NCI-H1105 treated with DMSO at 0.1 percent for 48 hours (cell line): ENCODE results near the gene RPS6KA2.

Experiments used
- DNase-seq: peaks from one replicate; lab custom pipeline; 2025; lab: John Stamatoyannopoulos, UW

The RPS6KA2 gene

DNA sequence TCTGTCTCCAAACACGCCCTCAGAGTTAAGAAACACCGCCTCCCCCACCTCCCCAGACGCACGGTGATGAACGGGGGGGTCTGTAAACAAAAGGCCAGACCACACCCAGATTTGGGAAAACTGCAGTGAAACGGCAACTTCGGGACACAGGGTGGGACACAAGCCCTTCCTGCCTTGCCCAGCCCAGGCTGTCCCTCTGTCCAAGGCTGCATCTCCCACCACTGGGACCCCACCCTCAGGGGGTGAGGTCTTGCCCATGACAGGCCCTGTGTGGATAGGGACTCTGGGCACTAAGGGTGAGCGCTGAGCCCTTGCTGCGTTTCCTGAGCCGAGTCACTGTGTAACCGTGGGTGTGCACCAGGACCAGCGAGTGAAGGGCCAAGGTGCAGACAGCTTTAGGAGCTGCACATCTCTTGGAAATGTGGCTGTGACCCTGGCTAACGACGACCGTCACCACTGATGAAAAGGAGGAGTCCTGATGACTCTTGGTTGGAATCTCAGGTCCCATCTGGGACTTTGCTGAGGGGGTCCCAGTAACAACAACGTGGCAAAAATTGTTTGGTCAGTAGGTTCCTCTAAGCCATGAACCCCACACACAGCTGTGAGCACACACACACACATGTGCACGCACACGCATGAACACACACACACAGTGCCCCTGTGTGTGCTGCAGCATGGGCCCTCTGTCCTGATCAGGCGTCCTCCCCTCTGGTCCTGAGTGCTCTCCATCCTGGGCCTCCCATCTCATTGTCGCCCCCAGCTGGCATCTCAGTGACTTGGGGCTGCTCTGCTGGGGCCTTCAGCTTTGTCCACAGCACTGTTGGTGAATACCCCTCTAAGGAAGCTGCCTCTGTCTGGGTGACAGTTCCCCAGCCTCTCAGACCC lies 141.2 kb downstream of the RPS6KA2 start:
- no peak for DNase-seq

DNA sequence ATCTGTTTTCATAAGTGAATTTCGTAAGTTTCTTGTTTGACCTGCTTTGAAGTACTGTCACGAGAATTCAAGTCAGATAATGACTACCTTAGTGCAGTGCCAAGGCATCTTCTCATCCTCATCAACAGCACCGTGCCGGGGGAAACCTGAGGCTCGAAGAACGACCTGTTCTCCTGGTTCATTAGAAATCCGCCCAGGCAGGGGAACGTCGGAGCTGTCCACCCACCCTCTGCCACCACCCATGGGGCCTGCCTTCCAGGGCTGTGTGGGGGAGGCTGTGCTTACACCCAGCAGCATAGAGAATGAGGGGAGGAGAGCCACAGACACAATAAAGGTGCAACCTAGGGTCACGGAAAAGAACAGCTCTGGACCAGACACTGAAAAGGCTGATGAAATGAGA lies 142.2 kb downstream of the RPS6KA2 start:
- no peak for DNase-seq

DNA sequence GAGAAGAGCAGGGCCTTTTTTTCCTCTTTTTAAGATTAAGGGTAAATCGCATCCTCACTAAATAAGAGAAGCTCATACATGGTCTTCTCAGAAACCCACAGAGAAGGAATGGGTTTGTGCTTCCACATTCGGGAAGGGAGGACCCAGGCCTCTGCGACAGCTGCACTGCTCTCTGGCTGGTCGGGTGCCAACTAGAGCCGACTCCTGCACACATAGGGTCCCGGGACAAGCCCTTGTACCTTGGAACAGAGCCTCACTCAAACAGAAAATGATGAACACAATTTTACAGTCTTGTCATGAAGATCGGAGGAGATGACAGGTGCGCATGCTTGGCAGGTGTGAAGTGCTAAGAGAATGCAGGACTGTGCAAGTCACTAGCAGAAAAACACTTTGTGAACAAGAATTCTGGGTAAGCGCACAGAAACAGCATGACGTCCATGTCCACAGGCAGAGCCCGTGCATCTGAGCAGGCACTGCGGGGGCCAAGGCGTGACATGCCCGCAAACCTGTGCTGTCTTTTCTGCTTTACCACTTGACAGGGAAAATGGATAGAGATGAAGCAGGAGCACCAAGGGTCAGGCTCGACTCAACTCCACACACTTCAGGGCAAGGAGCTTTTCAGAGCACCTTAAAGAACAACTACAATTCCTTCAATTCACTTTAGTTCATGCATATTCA lies 143.3 kb downstream of the RPS6KA2 start:
- DNase-seq: no peak

DNA sequence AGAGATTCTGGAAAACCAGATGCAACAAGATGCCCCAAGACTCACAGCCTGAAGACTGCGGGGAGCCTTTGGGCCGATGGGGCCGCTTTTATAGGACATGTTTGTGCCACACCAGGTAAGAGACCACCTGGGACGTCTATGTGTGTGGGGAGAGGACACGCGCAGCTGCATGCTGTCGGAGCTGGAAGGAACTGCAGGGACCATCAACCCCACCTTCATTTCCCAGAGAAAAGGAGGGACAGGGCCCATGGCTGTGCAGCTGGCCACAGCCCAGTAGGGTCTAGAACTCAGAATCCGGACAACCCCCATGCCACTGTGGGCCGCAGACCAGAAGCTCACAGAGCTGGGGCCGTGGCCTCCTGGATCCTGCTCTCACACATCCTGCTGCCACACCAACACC lies 144.0 kb downstream of the RPS6KA2 start:
- no peak for DNase-seq

DNA sequence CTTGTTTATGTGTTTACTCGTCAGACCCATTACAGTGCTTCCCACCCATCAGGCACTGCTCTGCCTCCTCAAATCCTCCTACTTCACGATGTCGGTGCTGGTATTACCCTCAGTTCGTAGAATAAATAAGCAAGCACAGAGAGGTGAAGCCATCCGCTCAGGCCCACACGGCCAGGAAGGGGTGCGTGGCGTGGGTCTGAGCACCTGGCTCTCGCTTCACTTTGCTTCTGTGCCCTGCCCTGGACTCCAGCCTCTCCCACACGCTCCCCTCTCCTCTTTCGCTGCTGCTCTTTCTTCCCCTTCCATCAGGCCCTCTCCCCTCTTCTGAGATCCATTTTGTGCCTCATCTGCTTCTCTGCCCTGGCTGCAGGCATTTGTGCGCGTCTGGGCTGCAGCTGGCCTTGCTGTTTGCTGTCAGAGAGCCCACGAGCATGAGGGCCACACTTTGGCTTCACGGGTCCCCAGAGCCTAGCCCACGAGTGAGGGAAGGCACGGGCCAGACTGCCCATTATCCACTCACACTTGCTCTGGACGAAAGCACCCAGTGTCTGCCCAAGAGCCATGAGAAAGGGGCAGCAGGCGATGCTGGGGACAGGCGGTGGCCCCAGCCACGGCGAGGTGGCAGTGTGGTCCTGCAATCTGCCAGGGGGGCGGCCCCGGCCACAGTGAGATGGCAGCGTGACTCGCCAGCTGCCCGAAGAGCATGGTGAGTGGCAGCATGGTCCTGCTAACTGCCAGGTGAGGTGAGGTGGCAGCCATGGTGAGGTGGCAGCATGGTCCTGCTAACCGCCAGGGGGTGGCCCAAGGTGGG lies 148.1 kb downstream of the RPS6KA2 start:
- no peak for DNase-seq

DNA sequence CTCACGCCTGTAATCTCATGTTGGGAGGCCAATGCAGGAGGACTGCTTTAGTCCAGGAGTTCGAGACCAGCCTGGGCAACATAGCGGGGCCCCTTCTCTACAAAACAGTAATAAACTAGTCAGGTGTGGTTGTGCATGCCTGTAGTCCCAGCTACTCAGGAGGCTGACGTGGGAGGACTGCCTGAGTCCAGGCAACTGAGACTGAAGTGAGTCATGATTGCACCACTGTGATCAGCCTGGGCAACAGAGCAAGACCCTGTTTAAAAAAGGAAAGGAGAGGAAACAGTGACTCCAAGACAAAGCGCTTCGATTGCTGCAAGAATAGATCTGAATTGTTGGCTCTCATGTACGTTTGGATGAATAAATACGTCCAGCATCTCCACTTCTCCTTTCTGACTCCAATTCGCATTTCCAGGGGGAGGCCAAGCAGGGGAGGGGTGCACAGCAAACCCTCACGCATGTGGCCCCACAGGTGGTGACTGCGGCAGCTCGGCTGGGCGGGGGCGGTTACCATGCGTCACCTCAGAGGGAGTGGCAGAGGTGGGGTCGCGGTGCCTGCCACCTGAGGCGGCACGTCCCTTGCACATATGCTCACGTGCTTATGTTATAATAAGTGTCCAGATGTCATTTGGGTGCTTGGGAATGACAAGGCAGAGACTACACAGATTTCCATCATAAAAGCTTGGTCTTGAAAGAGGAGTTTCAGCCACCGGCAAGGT lies 149.2 kb downstream of the RPS6KA2 start:
- no peak for DNase-seq

DNA sequence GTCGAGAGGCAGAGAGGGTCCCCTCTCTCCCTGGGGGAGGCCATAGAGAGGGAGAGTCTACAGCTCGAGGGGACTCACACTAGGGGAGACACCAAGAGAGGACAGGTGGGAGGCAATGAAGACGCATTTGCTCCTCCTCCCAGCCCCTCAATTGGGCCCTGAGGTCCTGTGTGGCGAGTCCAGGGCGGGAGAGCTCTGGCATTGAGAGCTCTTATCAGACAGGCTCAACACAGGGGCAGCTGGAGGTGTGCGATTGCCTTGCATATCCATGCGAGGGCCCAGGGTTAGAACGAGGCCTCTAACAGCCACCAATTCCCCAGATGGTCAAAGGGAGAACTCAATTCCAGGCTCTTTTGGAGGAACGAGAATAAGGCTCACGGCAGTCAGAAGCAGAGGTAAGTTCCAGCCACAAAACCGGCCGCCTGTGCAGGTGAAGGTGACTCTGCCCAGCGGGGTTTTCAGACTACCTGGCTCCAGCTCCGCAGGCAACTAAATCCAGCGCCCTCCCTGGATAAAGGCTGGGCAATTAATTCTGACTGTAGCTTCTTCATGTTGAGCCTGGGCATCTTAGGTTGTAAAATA lies 150.3 kb downstream of the RPS6KA2 start:
- DNase-seq: no peak

DNA sequence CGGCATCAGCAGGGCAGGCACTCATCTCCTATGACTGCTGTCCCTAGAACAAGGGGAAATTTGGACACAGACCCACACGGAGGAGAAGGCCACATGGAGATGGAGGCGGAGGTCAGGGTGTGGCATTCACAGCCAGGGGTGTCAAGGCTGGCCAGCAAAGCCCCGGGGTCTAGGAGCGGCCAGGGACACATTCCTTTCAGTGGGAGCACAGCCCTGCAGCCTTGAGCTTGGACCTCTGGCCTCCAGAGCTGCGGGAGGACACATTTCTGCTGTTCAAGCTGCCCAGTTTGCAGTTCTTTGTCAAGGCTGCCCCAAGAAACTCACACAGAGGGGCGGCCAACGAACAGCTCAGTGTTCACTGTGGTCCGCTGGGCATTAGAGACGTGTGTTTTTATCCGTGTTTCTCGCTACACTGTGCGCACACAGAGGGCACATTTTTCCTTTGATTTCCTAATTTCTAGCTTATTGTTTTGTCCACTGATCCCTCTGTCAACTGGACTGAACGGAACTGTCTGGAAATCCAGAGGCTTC lies 150.9 kb downstream of the RPS6KA2 start:
- no peak for DNase-seq

DNA sequence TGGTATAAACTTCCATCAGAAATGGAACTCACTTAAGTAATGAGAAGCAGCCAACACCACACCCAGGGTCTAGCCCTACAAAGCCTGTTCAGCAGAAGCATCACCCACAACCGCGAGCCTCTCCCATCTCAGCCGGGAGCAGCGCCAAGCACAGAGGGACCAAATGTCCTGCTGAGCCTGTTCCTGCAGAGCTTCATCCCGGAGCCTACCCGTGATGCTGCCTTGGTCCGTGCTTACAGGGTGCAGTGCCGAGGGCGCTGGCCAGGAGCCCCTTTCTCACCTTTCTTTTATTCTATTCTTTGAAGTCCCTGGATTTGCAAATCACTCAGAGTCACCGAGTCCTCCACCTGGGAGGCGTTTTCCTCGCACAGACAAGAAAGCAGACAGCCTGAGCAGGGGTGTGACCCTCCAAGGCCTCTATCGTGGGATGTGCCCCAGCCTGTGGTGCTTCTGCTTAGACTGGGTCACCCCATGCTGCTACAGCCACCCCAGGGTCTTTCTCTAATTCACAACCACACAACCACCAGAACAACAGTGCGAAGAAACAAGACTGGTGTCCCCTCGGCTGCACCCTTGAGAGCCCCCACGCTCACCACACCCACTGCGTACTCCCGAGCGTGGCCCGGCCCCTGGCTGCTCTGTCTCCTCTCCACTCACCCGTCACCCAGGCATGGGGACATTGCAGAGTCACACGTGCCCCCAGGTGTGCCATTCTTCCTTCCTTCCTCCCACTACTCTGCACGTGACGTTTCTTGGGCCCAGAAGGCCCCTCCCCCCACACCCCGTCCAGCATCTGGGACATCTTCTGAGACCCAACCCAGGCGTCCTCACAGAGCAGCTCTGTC lies 152.1 kb downstream of the RPS6KA2 start:
- DNase-seq: no peak

DNA sequence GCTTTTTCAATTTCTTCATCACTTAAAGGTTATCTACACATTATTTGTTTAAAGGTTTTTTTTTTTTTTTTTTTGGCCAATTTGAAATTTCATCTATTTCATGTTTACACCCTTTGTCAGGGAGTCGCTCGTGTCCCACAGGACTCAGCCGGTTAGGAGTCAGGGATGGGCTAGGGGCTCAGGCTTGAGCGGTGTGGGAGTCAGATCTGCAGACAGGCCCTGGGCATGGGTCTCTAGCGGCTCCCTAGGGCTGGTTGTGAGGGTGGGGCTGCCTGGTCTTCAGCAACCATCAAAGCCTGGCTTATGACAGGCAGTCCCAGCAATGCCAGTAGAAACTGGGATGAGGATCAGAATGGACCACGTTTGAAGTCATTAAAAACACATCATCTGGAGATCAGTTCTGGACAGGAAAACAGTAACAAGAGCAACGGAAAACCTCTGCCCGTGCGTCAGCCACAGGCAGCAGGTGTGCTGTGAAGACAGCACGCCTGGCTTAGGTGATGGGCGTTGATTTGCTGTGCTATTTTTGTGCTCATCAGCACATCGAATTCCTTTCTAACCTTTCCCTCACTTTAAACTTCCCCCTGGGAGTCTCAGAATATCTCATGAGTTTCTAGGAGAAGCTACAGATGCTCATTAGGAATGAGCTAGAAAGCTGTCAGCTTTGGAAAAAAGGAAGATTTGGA lies 153.0 kb downstream of the RPS6KA2 start:
- DNase-seq: no peak

DNA sequence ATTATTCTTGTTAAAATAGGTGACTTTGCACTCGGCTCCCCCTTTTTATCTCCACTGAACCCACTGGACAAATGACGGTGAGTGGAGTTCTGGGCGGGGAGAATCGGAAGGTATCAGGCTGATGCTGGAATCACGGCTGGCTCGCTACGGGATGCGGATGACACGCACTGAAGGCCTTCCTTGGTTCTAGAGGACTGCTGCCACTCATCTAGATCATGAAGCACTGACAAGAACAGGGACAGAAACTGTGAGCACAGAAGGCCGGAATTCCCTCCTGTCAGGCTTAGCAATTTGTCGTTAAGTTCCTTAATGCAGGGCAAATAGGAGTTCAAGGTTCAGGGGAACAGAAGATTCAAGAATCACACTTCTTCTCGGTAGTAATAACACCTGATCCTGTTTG lies 154.4 kb downstream of the RPS6KA2 start:
- DNase-seq: no peak

DNA sequence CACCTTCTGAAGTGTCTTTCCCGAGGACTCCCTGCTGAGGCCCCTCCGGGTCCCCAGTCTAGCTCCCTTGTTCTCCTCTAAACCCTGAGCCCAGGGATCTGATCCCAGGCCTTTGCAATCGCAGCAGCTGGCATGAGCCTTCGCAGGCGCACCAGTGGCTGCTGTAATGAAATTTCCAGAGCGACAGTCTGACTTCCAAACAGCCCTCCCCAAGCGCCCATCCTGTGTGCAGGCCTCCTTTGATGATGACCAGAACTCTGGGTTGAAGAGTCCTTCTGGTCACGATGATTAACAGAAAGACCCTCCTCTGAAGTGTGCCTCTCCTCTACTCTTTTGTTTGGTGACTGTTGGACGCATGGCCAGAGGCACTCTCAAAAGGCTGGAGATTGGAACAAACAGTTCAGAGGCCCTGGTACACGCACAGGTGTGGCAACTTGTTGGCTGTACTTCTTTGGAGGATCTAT lies 155.2 kb downstream of the RPS6KA2 start:
- no peak for DNase-seq

DNA sequence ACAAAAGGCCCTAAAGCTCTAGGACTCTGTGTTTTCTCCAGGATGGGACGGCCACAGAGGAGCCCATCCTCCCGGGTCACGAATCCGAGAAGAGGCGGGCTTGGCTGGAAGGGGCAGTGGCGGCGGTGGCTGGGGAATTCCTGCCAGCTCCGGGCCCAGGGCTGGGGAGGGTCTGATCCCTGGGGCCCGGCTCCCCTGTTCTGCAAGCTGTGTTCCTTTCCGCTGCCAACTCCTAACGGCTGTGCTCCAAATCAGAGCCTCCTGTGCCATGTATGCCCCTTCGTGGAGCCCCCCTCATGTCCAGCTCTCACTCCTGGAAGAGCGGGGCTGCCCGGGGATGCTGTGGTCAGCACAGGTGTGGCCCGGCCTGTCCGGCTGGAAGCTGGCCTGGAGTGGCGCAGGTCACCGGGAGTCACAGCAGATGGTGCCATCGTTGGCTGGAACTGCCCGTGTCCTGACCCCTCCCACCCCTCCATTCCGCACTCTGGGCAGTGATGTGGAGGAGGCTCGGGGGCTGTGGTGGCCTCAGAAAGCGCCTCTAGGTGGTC lies 156.1 kb downstream of the RPS6KA2 start:
- DNase-seq: no peak

DNA sequence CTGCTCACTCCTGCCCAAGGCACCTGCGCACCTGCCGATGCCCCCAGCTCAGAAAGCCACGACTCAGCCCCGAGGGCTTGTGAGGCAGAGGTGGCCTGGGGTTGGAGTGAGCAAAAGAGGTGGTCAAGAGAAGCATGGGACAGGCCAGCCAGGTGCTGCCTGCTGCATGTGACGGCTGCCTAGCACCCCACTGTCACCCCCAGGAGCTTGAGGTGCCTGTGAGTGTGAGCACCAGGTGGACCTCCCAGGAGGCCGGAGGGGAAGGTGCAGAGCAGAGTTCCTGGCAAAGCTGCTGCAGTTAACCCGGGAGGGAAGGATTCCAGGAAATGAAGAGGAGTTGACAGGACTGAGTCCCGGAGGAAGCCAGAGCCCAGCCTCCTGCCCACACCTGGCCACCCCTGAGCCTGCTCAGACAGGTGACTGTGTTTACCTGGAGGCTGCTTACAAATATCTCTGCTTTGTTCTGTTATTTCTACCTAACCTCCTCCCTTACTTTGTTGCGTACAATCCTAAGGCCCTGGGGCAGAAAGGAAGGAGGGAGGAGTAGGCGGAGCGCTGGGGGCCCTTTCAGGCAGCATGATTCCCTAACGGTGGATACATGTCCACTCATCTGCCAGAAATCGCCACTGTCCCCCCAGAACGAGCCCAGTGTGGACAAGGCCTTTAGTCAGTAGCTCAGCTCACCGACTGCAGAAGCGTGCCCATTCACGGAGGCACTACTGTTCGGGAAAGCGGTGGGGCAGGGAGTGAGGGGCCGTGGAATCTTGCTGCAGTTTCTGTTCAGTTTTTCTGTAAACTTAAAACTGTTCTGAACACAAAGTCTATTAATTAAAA lies 156.8 kb downstream of the RPS6KA2 start:
- DNase-seq: no peak

DNA sequence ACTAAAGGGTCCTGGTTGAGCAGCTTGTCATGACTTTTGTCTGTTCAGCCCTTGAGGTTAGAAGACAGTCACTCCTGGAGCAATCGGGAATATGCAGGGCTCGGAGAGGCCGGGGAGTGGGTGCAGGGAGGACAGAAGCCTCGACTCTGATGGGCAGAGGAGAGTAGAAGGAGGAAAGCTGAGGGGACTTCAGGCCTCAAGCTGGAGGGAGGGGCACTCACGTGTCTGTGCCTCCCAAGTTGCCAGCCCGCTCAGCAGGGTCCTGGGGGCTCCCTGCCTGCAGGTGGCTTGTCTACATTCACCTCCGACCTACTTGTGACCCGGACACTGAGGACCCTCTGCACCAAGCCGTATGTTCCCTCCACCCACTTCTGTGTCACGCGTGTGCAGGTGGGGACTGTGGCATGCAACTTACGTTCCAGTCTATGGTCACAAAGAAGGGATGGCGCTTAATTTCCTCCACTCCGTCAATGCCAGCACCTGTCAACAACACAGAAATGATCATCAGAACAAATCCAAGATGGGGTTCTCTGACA lies 157.6 kb downstream of the RPS6KA2 start:
- DNase-seq: no peak

DNA sequence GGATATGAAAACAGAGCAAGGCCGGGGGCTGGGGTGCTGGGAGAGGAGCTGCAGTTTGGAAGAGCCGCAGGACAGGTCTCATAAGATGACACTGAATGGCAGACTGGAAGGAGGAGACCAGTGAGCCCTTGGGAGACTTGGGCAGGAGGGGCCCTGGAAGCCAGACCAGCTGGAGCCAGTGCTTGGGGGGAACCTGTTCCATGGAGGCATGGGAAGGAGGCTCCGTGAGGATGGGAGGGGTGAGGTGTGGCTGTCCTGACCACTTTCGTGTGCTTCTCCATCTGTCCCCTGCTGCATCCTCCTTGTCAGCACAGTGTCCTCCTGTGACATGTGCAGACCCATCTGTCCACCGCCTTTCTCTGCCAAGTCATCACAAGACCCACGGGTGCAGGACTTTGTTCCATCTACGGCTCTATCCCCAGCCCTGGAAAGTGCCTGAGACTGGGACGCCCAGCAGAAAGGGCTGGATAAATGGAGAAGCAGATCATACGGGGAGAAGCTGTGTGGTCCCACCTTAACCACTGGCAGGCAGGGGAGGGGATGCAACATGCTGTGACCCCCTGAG lies 159.5 kb downstream of the RPS6KA2 start:
- DNase-seq: no peak

DNA sequence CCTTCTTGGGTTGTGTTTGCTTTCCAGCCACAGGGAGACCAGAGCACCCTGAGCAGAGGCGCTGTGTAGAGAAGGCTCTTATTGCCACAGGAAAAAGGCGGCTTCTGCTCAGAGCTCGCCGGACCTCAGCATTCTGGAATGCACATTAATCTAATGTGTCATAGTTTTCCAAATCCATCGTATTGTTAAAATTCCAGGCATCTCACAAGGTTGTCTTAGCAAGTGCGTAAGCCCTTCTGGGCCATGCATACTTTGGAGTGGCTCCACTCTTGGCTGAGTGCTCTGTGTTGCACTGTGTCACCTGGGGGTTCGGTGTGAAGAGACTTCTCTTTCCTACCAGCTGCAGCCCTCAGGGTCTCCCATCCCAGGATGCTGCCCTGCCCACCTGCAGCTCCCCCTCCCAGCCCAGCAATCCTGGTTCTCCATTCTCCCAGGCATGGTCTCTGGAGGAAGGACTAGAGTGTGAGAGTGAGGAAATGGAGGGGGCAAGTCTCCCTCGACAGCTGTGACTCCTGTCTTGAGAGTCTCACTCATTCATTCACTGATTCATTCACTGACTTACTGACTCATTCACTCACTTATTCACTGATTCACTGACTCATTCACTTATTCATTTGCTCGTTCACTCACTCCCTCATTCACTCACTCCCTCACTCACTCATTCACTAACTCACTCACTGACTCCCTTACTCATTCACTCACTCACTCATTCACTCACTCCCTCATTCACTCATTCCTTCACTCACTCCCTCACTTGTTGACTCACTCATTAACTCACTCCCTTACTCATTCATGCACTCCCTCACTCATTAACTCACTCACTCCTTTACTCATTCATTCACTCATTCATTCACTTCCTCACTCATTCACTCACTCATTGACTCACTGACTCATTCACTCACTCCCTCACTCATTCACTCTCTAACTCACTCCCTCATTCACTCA lies 160.6 kb downstream of the RPS6KA2 start:
- no peak for DNase-seq
